HepG2 (cell line): ENCODE measurements around the gene RBM43. TPM values are rescaled to one million over a fixed set of nuclear protein-coding genes. Genes with fewer than 3 reads are reported as not detected.

Source experiments
- ARID5B ChIP-seq: IDR thresholded peaks from 2 replicates; pipeline ENCODE4 v1.4.0; 2020; ENCODE audit warnings: mild to moderate bottlenecking, missing genetic modification reagents
- ARNT ChIP-seq: fragments of 450-650 bp; IDR thresholded peaks from 2 replicates; pipeline ENCODE4 v1.6.1; 2017
- CEBPB ChIP-seq: IDR thresholded peaks from 2 replicates; pipeline ENCODE4 v1.6.1; 2011; ENCODE audit warnings: low read depth, low read length, improper control_type of control experiment, borderline replicate concordance
- CTCF ChIP-seq: sonication (generic); formaldehyde crosslinking; IDR thresholded peaks from 2 replicates; pipeline ENCODE4 v1.5.0; 2020; ENCODE audit warnings: mild to moderate bottlenecking, missing genetic modification reagents, moderate library complexity
- KDM3A ChIP-seq: IDR thresholded peaks from 2 replicates; pipeline ENCODE4 v1.6.1; 2018; ENCODE audit warnings: low read depth, missing compliant biosample characterization
- MATR3 ChIP-seq: sonication (generic); formaldehyde crosslinking; IDR thresholded peaks from 2 replicates; pipeline ENCODE4 v1.4.0; 2020; ENCODE audit warnings: missing genetic modification reagents
- MTA3 ChIP-seq: sonication (generic); formaldehyde crosslinking; IDR thresholded peaks from 2 replicates; pipeline ENCODE4 v1.4.0; 2020; ENCODE audit warnings: missing genetic modification reagents
- MYC ChIP-seq: sonication (generic); formaldehyde crosslinking; IDR thresholded peaks from 2 replicates; pipeline ENCODE4 v1.9.0; 2021; ENCODE audit warnings: missing genetic modification reagents, borderline replicate concordance
- NONO ChIP-seq, 2 experiments: fragments of 450-650 bp in 1 of 2; sonication (generic) in 1 of 2; formaldehyde crosslinking in 1 of 2; IDR thresholded peaks in 1 of 2; conservative IDR thresholded peaks in 1 of 2; 2 replicates each; pipeline versions ENCODE4 v1.6.1 to v1.8.0; 2017 to 2022; ENCODE audit warnings: mild to moderate bottlenecking in 1 of 2, missing genetic modification reagents in 1 of 2, moderate library complexity in 1 of 2
- PRPF4 ChIP-seq: fragments of 200-400 bp; formaldehyde crosslinking; IDR thresholded peaks from 2 replicates; pipeline ENCODE4 v1.6.1; 2016; ENCODE audit warnings: low read length, low read depth; ENCODE audit not compliant: poor library complexity, severe bottlenecking
- SRY ChIP-seq: sonication (generic); formaldehyde crosslinking; IDR thresholded peaks from 2 replicates; pipeline ENCODE4 v1.8.0; 2022; ENCODE audit warnings: mild to moderate bottlenecking, missing genetic modification reagents
- TBX2 ChIP-seq: sonication (generic); formaldehyde crosslinking; IDR thresholded peaks from 2 replicates; pipeline ENCODE4 v1.5.0; 2020; ENCODE audit warnings: missing genetic modification reagents, mild to moderate bottlenecking, borderline replicate concordance
- TEAD2 ChIP-seq: sonication (generic); formaldehyde crosslinking; IDR thresholded peaks from 2 replicates; pipeline ENCODE4 v1.9.0; 2021; ENCODE audit warnings: missing genetic modification reagents
- ZBTB21 ChIP-seq: sonication (generic); formaldehyde crosslinking; IDR thresholded peaks from 2 replicates; pipeline ENCODE4 v1.4.0; 2020; ENCODE audit warnings: missing genetic modification reagents
- ZC3H4 ChIP-seq: sonication (generic); formaldehyde crosslinking; IDR thresholded peaks from 2 replicates; pipeline ENCODE4 v1.4.0; 2020; ENCODE audit warnings: missing genetic modification reagents, borderline replicate concordance
- ZFP91 ChIP-seq: sonication (generic); formaldehyde crosslinking; IDR thresholded peaks from 2 replicates; pipeline ENCODE4 v1.9.0; 2022; ENCODE audit warnings: missing genetic modification reagents, mild to moderate bottlenecking, borderline replicate concordance
- ZIK1 ChIP-seq: sonication (generic); formaldehyde crosslinking; IDR thresholded peaks from 2 replicates; pipeline ENCODE4 v1.5.0; 2020; ENCODE audit warnings: mild to moderate bottlenecking, low read depth, missing genetic modification reagents, borderline replicate concordance
- ZNF205 ChIP-seq: IDR thresholded peaks from 2 replicates; pipeline ENCODE4 v1.6.1; 2018; ENCODE audit warnings: missing biosample characterization, missing genetic modification reagents
- ZNF331 ChIP-seq: sonication (generic); formaldehyde crosslinking; IDR thresholded peaks from 2 replicates; pipeline ENCODE4 v1.4.0; 2020; ENCODE audit warnings: missing genetic modification reagents
- ZNF382 ChIP-seq: sonication (generic); formaldehyde crosslinking; IDR thresholded peaks from 2 replicates; pipeline ENCODE4 v1.5.0; 2020; ENCODE audit warnings: missing genetic modification reagents, mild to moderate bottlenecking, borderline replicate concordance
- ZNF430 ChIP-seq: sonication (generic); formaldehyde crosslinking; IDR thresholded peaks from 2 replicates; pipeline ENCODE4 v1.9.0; 2021; ENCODE audit warnings: mild to moderate bottlenecking, missing genetic modification reagents
- ZNF564 ChIP-seq: sonication (generic); formaldehyde crosslinking; IDR thresholded peaks from 2 replicates; pipeline ENCODE4 v1.8.1; 2023; ENCODE audit warnings: mild to moderate bottlenecking, missing genetic modification reagents
- ZSCAN20 ChIP-seq: sonication (generic); formaldehyde crosslinking; IDR thresholded peaks from 2 replicates; pipeline ENCODE4 v1.4.0; 2020; ENCODE audit warnings: missing genetic modification reagents, mild to moderate bottlenecking, borderline replicate concordance
- polyA plus RNA-seq, 8 experiments: library from polyadenylated mRNA; depleted of rRNA in 3 of 8; stranded (reverse) in 7 of 8; unstranded in 1 of 8; fragments of >200 nt; fragmentation: Illumina TruSeq in 4 of 8; extraction: Trizol in 4 of 8; gene quantifications; 2 replicates each; pipeline versions ENCODE4 v1.2.1 to v1.2.3, GENCODE V29; 2011 to 2016; ENCODE audit warnings: low read depth in 4 of 8, missing spikeins in 1 of 8, mixed read lengths in 1 of 8; ENCODE audit not compliant: insufficient read depth in 1 of 8
- total RNA-seq, 5 experiments: library from RNA; depleted of rRNA; stranded (reverse); fragments of >200 nt; fragmentation: Illumina TruSeq; extraction: Trizol; gene quantifications; 2 replicates each; pipeline ENCODE4 v1.2.3, GENCODE V29; 2016; ENCODE audit warnings: low read depth in 1 of 5

The RBM43 gene
- total and polyA plus RNA-seq, 2 of the 13 experiments (the other 11 are each of a cell fraction or from before 2014, with no cell fraction given) = 0.31 to 0.70 TPM

GRCh38 chr2:151261231-151261976, at the start of gene RBM43 (continued):
- TF ChIP-seq PRPF4 (no peak), TBX2 (peak; percentile 76), NONO (IDR thresholded peaks at IDR 0.05) (no peak), NONO (CRISPR knock-in tag; conservative IDR thresholded peaks at IDR 0.05) (0 out of 2 replicates have a peak, but pooled peaks have one; percentile 18), MTA3 (CRISPR knock-in tag) (no peak), KDM3A (CRISPR knock-in tag) (no peak), ZBTB21 (no peak), ARID5B (CRISPR knock-in tag) (no peak; the same call in 1 of the 2 replicates), CTCF (CRISPR knock-in tag) (peak; percentile 43), ZIK1 (CRISPR knock-in tag) (no peak), TEAD2 (no peak), MYC (CRISPR knock-in tag) (peak; percentile 65; the same call in 1 of the 2 replicates), ZNF382 (CRISPR knock-in tag) (no peak), SRY (CRISPR knock-in tag) (peak; percentile 71; the same call in 1 of the 2 replicates), ZC3H4 (CRISPR knock-in tag) (no peak), ZSCAN20 (CRISPR knock-in tag) (no peak), ARNT (no peak), ZNF205 (CRISPR knock-in tag) (peak; percentile 43; the same call in 1 of the 2 replicates), ZNF564 (CRISPR knock-in tag) (peak; percentile 82; the same call in 1 of the 2 replicates), CEBPB (peak; percentile 22; the same call in 1 of the 2 replicates), ZNF430 (CRISPR knock-in tag) (peak; percentile 71; the same call in 1 of the 2 replicates), MATR3 (CRISPR knock-in tag) (no peak), ZFP91 (peak; percentile 93), ZNF331 (CRISPR knock-in tag) (no peak)
